Measurements from ENCODE around the gene DIS3L2.

The DIS3L2 gene

GRCh38 chr2:232146294-232146693 lies 184.8 kb downstream of the DIS3L2 start:
- H3K27ac ChIP-seq (ENCODE audit: low read length) = no peak overlapping the region
- no peak overlapping the region for H2AFZ ChIP-seq (ENCODE audit: low read depth, low read length)
- TF ChIP-seq CTCF (IDR thresholded peaks at IDR 0.05; ENCODE audit: low read depth, low read length) (no peak), EZH2phosphoT487 (IDR thresholded peaks at IDR 0.05; ENCODE audit: low read depth) (no peak)
- no peak overlapping the region for H3K4me2 ChIP-seq (ENCODE audit: low read length)
- no peak overlapping the region for H3K9ac ChIP-seq (ENCODE audit: low read length)
- no peaks in the 10 kb centered on the region for H4K20me1 ChIP-seq (ENCODE audit: insufficient read depth, low read length)
- no peaks in the 10 kb centered on the region for H3K36me3 ChIP-seq (replicated peaks; ENCODE audit: low read depth, low read length)
- H3K9me3 ChIP-seq (ENCODE audit: insufficient read depth, low read length) = no peaks in the 10 kb centered on the region
- no peaks in the 10 kb centered on the region for H3K4me1 ChIP-seq (ENCODE audit: low read length)
- H3K4me3 ChIP-seq (ENCODE audit: low read length) = no peak overlapping the region
- no peaks in the 10 kb centered on the region for H3K79me2 ChIP-seq (ENCODE audit: low read length)
- no peaks in the 10 kb centered on the region for H3K27me3 ChIP-seq (ENCODE audit: low read depth, low read length)

GRCh38 chr2:232147440-232148077 lies 186.0 kb downstream of the DIS3L2 start:
- Histone ChIP-seq H4K20me1 (ENCODE audit: insufficient read depth, low read length) (no peaks in the 10 kb centered on the region), H3K27me3 (ENCODE audit: low read depth, low read length) (no peaks in the 10 kb centered on the region), H3K9ac (ENCODE audit: low read length) (no peak overlapping the region), H3K4me2 (ENCODE audit: low read length) (no peak overlapping the region), H3K36me3 (replicated peaks; ENCODE audit: low read depth, low read length) (no peaks in the 10 kb centered on the region), H3K79me2 (ENCODE audit: low read length) (no peaks in the 10 kb centered on the region), H3K27ac (ENCODE audit: low read length) (no peak overlapping the region), H2AFZ (ENCODE audit: low read depth, low read length) (no peak overlapping the region), H3K9me3 (ENCODE audit: insufficient read depth, low read length) (no peaks in the 10 kb centered on the region), H3K4me1 (ENCODE audit: low read length) (no peaks in the 10 kb centered on the region), H3K4me3 (ENCODE audit: low read length) (no peak overlapping the region)
- TF ChIP-seq CTCF (IDR thresholded peaks at IDR 0.05; ENCODE audit: low read depth, low read length) (no peak), EZH2phosphoT487 (IDR thresholded peaks at IDR 0.05; ENCODE audit: low read depth) (no peak)

- no peak for TF ChIP-seq EZH2phosphoT487 (IDR thresholded peaks at IDR 0.05; ENCODE audit: low read depth)
- no peak for TF ChIP-seq CTCF (IDR thresholded peaks at IDR 0.05; ENCODE audit: low read depth, low read length)
- H3K27ac ChIP-seq (ENCODE audit: low read length) = no peak overlapping the region
These were observed 200.7 kb downstream of the DIS3L2 start for GRCh38 chr2:232162187-232162586.

GRCh38 chr2:232170396-232170795 lies 208.9 kb downstream of the DIS3L2 start:
- H3K9me3 ChIP-seq (ENCODE audit: insufficient read depth, low read length) = no peaks in the 10 kb centered on the region
- H3K4me3 ChIP-seq (ENCODE audit: low read length) = no peak overlapping the region
- H3K79me2 ChIP-seq (ENCODE audit: low read length) = no peaks in the 10 kb centered on the region
- no peak overlapping the region for H2AFZ ChIP-seq (ENCODE audit: low read depth, low read length)
- H3K4me1 ChIP-seq (ENCODE audit: low read length) = no peaks in the 10 kb centered on the region
- H3K36me3 ChIP-seq (replicated peaks; ENCODE audit: low read depth, low read length) = no peaks in the 10 kb centered on the region
- no peaks in the 10 kb centered on the region for H4K20me1 ChIP-seq (ENCODE audit: insufficient read depth, low read length)
- H3K9ac ChIP-seq (ENCODE audit: low read length) = no peak overlapping the region
- H3K4me2 ChIP-seq (ENCODE audit: low read length) = no peak overlapping the region
- H3K27ac ChIP-seq (ENCODE audit: low read length) = no peak overlapping the region
- H3K27me3 ChIP-seq (ENCODE audit: low read depth, low read length) = no peaks in the 10 kb centered on the region
- no peak for TF ChIP-seq EZH2phosphoT487 (IDR thresholded peaks at IDR 0.05; ENCODE audit: low read depth)
- no peak for TF ChIP-seq CTCF (IDR thresholded peaks at IDR 0.05; ENCODE audit: low read depth, low read length)

More at GRCh38 chr2:232162187-232162586, 200.7 kb downstream of the DIS3L2 start:
- Histone ChIP-seq H4K20me1 (ENCODE audit: insufficient read depth, low read length) (no peaks in the 10 kb centered on the region), H3K9ac (ENCODE audit: low read length) (no peak overlapping the region), H3K4me3 (ENCODE audit: low read length) (no peak overlapping the region), H3K4me2 (ENCODE audit: low read length) (no peak overlapping the region), H3K36me3 (replicated peaks; ENCODE audit: low read depth, low read length) (peaks cover 3% of the 10 kb centered on the region), H3K79me2 (ENCODE audit: low read length) (no peaks in the 10 kb centered on the region), H2AFZ (ENCODE audit: low read depth, low read length) (no peak overlapping the region), H3K4me1 (ENCODE audit: low read length) (no peaks in the 10 kb centered on the region), H3K9me3 (ENCODE audit: insufficient read depth, low read length) (no peaks in the 10 kb centered on the region), H3K27me3 (ENCODE audit: low read depth, low read length) (no peaks in the 10 kb centered on the region)

Measured in OCI-LY3 (cell line).